AG04450 (cell line): ENCODE measurements around the gene ARF4. TPM values are rescaled to one million over a fixed set of nuclear protein-coding genes. Genes with fewer than 3 reads are reported as not detected.
A peak's percentile ranks its signal among the peaks of the same experiment; 100 is the strongest.

Source experiments
- CTCF ChIA-PET: fragments of 300-600, 350-600 bp; formaldehyde crosslinking; extraction: SDS; loops from one replicate; lab custom pipeline; 2022; ENCODE audit warnings: antibody characterized with exemption, inconsistent platforms; lab: Charles Lee
- POLR2A ChIA-PET: fragments of 350-600 bp; formaldehyde crosslinking; extraction: SDS; loops from one replicate; lab custom pipeline; 2021; ENCODE audit warnings: antibody characterized with exemption, inconsistent platforms; lab: Yijun Ruan, JAX
- DNase-seq: peaks from one replicate; pipeline ENCODE4 v3.0.0-alpha.2; 2011; ENCODE audit warnings: low read depth, low spot score
- H3K27ac ChIP-seq: one replicate; pipeline ENCODE4 v1.5.1; 2012; ENCODE audit warnings: low read depth, low read length, control low read depth
- H3K27me3 ChIP-seq: one replicate; pipeline ENCODE4 v1.6.0; 2012; ENCODE audit warnings: low read length; ENCODE audit not compliant: control insufficient read depth, insufficient read depth
- H3K4me3 ChIP-seq: 2 replicates; pipeline ENCODE4 v1.5.1; 2011; ENCODE audit warnings: mild to moderate bottlenecking, low read depth, low read length, control low read depth
- H3K9me3 ChIP-seq: 2 replicates; pipeline ENCODE4 v1.5.1; 2012; ENCODE audit warnings: low read length; ENCODE audit not compliant: control insufficient read depth, insufficient read depth
- polyA plus RNA-seq: library from polyadenylated mRNA; depleted of rRNA; stranded (reverse); fragments of >200 nt; gene quantifications from 2 replicates; pipeline ENCODE4 v1.2.3, GENCODE V29; 2011
- TF ChIP-seq, protein P1 (sequence below): IDR thresholded peaks from 2 replicates; pipeline ENCODE4 v1.5.1; 2011; ENCODE audit warnings: low read depth, low read length, control low read depth, inconsistent platforms

ARF4 gene
- polyA plus RNA-seq, 1 experiment = 766 TPM

DNA sequence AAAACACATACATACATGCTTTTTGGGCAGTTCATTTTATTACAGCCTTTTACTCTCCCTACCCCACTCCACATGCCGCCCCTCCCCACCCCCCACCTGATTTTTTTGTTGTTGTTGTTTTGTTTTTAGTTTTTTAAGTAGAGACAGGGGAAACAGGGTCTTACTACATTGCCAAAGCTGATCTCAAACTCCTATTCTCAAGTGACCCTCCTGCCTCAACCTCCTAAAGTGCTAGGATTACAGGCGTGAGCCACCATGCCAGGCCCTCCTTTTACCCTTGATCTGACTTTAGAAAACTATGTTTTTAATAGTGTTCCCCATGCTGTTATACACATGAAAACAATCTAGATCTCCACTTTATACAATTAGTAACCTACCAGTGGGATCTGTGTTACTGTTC is 26.3 kb downstream of the ARF4 start:
- CTCF ChIA-PET = no interaction called here
- Histone ChIP-seq H3K27me3 (no peaks in the 10 kb centered on the region), H3K9me3 (no peaks in the 10 kb centered on the region), H3K4me3 (no peak overlapping the region), H3K27ac (no peak overlapping the region)
- DNase-seq = no peak
- TF ChIP-seq, protein P1, sequence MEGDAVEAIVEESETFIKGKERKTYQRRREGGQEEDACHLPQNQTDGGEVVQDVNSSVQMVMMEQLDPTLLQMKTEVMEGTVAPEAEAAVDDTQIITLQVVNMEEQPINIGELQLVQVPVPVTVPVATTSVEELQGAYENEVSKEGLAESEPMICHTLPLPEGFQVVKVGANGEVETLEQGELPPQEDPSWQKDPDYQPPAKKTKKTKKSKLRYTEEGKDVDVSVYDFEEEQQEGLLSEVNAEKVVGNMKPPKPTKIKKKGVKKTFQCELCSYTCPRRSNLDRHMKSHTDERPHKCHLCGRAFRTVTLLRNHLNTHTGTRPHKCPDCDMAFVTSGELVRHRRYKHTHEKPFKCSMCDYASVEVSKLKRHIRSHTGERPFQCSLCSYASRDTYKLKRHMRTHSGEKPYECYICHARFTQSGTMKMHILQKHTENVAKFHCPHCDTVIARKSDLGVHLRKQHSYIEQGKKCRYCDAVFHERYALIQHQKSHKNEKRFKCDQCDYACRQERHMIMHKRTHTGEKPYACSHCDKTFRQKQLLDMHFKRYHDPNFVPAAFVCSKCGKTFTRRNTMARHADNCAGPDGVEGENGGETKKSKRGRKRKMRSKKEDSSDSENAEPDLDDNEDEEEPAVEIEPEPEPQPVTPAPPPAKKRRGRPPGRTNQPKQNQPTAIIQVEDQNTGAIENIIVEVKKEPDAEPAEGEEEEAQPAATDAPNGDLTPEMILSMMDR = no peak
- POLR2A ChIA-PET = interaction anchor here (0.6 kb wide), 1 partner anchor 326 kb away, joined by 6 read pairs; no protein-coding TSS in a partner anchor

DNA sequence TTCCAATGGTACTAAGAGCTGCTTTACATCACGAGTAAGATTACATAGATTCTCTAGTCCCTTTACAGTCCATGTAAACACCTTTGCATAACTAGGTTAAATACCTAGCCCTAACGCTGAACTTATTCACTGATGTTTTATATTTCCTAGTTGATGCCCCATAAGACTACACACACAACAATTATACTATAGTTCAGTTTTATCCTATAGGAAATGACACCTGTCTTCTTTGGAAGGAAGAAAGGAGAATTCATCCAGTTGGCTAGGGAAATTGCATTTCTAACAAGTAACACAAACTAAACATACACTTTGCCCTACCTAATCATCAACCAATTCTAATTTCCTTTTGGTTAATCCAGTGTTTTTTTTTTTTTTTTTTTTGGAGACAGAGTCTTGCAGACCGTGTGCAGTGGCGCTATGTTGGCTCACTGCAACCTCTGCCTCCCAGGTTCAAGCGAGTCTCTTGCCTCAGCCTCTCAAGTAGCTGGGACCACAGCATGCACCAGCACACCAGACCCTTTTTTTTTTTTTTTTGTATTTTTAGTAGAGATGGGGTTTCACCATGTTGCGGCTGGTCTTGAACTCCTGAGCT is 27.2 kb downstream of the ARF4 start:
- Histone ChIP-seq H3K4me3 (no peak overlapping the region), H3K27ac (no peak overlapping the region), H3K27me3 (no peaks in the 10 kb centered on the region), H3K9me3 (no peaks in the 10 kb centered on the region)
- TF ChIP-seq, protein P1 = no peak
- no peak for DNase-seq
- ChIA-PET POLR2A (interaction anchor here (0.6 kb wide), 5 partner anchors 16 to 856 kb away, joined by 3 to 6 read pairs (median 3); no protein-coding TSS in a partner anchor), CTCF (interaction anchor here (0.6 to 0.7 kb wide), 2 partner anchors 894 to 904 kb away, joined by 6 to 10 read pairs; no protein-coding TSS in a partner anchor)

DNA sequence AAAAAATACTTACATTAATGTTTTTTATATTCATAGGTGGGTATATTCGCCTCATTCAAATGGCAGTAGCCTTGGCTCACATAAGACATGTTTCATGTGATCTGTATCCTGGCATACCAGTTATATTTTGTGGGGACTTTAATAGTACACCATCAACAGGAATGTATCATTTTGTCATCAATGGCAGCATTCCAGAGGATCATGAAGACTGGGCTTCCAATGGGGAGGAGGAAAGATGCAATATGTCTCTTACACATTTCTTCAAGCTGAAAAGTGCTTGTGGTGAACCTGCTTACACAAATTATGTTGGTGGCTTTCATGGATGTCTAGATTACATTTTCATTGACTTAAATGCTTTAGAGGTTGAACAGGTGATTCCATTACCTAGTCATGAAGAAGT is 37.6 kb downstream of the ARF4 start:
- ChIA-PET CTCF (no interaction called here), POLR2A (no interaction called here)
- H3K27ac ChIP-seq = no peak overlapping the region
- no peak overlapping the region for H3K4me3 ChIP-seq
- no peaks in the 10 kb centered on the region for H3K27me3 ChIP-seq
- TF ChIP-seq, protein P1 = no peak
- DNase-seq = no peak
- no peaks in the 10 kb centered on the region; the same call in 1 of the 2 replicates for H3K9me3 ChIP-seq

DNA sequence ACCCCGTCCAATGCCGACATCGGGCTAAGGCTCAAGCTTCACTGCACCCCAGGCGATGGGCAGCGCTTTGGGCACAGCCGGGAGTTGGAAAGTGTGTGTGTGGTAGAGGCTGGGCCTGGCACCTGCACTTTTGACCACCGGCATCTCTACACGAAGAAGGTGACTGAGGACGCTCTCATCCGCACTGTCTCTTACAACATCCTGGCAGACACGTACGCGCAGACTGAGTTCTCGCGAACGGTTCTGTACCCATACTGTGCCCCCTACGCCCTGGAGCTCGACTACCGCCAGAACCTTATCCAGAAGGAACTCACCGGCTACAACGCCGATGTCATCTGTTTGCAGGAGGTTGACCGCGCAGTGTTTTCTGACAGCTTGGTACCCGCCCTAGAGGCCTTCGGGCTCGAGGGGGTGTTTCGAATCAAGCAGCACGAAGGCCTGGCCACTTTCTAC is 40.0 kb downstream of the ARF4 start:
- POLR2A ChIA-PET = interaction anchor here (1.0 to 2.4 kb wide), 4 partner anchors 11 to 40 kb away, joined by 3 to 10 read pairs (median 8); partner anchors contain the start of gene ARF4
- CTCF ChIA-PET = interaction anchor here (2.1 kb wide), 1 partner anchor 159 kb away, joined by 8 read pairs; no protein-coding TSS in a partner anchor
- no peaks in the 10 kb centered on the region; the same call in 1 of the 2 replicates for H3K9me3 ChIP-seq
- H3K27me3 ChIP-seq = no peaks in the 10 kb centered on the region
- H3K4me3 ChIP-seq = peak overlapping the region; percentile 93
- DNase-seq = no peak
- TF ChIP-seq, protein P1 = no peak
- H3K27ac ChIP-seq = peak overlapping the region; percentile 90
